Kasumi-1 (cell line): ENCODE results near the gene OR4C13.
"Not testable (repeated sequence)": the region's sequence is repeated elsewhere in the genome, so short reads cannot be mapped to it uniquely, and the experiment has no call there.

Experiments used
- DNase-seq, 2 experiments: peaks; one replicate each; lab custom pipeline; 2025; lab: John Stamatoyannopoulos, UW

Gene OR4C13

GRCh38 chr11:49952091-49952490 is at the start of gene OR4C13:
OR4C13 (plus strand) TSS chr11:49952391; CDS start chr11:49952423, 32 bp downstream.
- DNase-seq = no peak

- not testable (repeated sequence) for DNase-seq
Observed at GRCh38 chr11:49911516-49911915, 40.7 kb upstream of the OR4C13 start.

DNA sequence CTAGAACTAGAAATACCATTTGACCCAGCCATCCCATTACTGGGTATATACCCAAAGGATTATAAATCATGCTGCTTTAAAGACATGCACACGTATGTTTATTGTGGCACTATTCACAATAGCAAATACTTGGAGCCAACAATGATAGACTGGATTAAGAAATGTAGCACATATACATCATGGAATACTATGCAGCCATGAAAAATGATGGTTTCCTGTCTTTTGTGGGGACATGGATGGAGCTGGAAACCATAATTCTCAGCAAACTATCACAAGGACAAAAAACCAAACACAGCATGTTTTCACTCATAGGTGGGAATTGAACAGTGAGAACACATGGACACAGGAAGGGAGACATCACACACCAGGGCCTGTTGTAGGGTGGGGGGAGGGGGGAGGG is 3.5 kb upstream of the OR4C13 start:
- not testable (repeated sequence) for DNase-seq

DNA sequence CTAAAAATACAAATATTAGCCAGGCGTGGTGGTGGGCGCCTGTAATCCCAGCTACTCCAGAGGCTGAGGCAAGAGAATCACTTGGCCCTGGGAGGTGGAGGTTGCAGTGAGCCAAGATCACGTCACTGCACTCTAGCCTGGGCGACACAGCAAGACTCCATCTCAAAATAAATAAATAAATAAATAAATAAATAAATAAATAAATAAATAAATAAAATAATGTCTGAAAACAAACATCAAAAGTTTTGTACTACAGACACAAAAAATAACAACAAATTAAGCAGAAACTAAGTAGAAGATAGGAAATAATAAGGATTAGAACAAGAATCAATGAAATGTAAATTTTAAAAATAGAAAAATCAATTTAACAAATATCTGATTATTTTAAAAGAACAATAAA is 21.2 kb downstream of the OR4C13 start:
- not testable (repeated sequence) for DNase-seq

GRCh38 chr11:49982435-49982834 is 30.2 kb downstream of the OR4C13 start, which contains the start of gene OR4C12:
OR4C12 (minus strand) TSS chr11:49982535; CDS start chr11:49982501, 34 bp downstream.
- not testable (repeated sequence) for DNase-seq

DNA sequence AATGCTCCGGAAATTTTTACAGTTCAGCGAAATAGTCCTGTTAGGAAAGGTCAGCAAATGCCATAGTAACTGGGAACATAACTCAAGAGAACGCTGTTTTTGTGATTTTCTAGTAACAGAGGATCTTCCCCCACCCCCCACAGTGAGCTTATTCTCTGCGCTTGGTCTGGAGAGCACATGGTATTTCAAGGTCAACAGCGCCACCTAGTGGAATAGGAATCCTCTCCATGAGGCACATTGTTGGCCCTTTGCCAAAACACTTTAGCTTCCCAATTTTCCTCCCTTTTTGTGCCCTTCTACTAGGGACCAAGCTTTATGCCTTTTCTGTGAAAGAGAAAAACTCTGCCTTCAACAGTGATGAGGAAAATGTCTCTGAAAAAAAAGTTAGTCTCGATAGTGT is 43.4 kb downstream of the OR4C13 start:
- DNase-seq = peak; percentile 44 to 57
